Stimulated activated CD4-positive, alpha-beta T cell treated with anti-CD3 and anti-CD28 coated beads, TNF-alpha, amount 100 ng/mL, for 1 hour (primary cell): ENCODE measurements around the gene FCGBP.
"Not testable (repeated sequence)": the region's sequence is repeated elsewhere in the genome, so short reads cannot be mapped to it uniquely, and the experiment has no call there.

ENCODE experiments used
- DNase-seq, 3 donors: peaks; one replicate each; pipeline ENCODE4 v3.0.0-alpha.2; 2020; ENCODE audit warnings: low read depth in 3 of 3, low spot score in 1 of 3

FCGBP gene

DNA sequence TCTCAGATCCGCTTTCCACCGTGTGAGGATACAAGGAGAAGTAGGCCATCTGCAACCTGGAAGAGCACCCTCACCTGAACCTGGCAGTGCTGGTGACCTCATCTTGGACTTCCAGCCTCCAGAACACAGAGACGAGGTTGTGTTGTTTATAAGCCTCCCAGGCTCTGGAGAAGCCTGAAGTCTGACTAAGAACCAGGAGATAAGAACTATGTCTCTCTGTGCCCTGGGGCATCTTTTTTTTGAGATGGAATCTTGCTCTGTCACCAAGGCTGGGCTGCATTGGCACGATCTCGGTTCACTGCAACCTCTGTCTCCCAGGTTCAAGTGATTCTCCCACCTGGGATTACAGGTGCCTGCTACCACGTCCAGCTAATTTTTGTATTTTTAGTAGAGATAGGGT, 14.5 kb downstream of the FCGBP start:
- no peak for DNase-seq

DNA sequence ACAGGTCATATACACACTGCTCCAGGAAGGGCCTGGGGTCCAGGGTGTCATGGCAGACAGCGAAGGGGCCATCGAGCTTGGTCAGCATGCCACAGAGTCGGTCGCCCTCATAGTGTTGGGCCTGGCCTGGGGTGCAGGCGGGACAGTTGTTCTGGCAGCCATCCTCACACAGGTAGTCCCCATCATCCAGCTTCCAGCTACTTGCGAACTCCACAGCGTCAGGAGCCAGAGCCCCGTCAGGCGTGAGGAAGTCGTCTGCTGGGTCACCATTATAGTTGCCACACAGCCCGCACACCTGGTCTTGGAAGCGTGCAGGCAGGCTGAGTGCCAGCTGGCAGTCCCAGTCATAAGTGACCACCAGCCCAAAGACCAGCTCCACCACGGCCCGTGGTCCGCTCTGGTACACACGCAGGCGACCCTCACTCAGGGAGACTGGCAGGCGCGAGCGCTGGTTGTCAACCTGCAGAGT, 16.2 kb downstream of the FCGBP start:
- no peak for DNase-seq

DNA sequence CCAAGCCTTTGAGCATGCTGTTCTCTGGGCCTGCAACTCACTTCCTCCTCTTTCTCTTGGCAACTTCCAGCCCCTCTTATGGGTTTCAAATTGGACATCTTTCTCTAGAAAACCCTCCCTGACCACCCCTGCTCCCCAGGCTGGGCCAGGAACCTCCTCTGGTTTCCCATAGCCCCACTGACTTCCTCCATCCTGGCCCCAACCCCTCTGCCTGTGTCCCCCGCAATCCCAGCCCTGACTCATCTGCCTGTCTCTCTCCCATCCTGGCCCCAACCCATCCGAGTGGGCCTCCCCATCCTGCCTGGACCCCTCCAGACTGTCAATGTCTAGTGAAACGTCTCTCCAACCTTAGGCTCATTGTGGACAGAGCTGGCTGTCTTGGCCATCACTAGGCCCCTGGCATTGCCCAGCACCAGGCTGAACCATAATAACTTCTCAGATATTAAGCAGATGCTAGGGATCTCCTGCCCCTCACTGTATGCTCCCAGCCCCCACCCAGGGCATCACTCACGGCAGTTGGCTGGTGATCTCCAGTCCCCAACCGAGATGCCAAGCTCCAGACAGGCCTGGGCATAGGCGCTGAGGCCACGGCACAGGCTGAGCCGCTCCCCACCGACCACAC, 16.8 kb downstream of the FCGBP start:
- no peak for DNase-seq

DNA sequence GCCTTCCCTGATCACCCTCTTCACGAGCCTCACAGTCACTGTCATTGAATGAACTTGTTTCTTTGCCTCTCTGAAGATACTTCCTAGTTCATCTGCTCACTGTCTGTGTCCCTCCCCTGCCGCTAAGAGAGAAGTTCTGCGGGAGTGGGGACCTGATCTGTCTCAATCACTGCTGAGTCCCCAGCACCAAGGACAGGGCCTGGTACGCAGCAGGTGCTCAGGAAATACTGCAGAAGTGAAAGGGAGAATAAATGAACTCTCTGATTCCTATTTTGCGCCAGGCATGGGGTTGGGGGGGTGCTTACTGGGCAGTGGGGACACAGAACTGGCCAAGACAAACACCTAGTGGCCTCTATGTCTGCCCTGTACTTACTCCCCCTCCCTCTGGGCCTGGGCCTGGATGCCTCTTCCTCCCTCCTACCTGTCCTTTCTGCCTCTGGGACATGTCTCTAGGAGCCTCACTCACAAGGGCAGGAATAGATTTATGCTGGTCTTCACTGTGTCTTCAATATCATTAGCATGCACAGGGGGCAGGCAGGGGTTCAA, 17.5 kb downstream of the FCGBP start:
- DNase-seq, result no peak

DNA sequence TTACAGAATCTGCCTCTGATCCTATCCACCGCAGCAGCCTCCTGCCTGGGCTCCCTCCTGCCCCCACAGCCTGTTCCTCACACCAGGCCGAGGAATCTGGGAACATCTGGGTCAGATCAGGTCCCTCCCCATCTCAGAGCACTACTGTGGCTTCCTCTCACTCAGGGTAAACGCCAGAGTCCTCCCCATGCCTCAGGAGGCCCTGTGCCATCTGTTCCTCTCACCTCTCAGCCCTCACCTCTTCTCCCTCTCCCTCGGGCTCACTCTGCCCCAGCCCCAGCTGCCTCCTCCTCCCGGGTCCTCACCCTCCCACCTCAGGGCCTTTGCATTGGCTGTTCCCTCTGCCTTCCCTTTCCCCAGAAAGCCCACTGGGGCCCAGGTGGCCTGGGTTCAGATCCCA, 18.2 kb downstream of the FCGBP start:
- no peak for DNase-seq

DNA sequence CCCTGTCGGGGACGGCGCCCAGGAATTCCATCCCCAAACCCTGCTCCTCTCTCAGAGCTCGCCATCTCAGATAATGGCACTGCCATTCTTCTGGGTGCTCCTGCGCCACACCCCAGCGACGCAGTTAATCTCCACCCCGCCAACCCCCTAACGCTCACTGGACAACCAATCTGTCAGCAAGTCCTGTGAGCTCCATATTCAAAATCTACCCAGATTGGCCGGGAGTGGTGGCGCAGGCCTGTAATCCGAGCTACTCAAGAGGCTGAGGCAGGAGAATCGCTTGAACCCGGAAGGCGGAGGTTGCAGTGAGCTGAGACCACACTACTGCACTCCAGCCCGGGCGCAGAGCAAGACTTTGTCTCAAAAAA, 18.6 kb downstream of the FCGBP start:
- no peak for DNase-seq

DNA sequence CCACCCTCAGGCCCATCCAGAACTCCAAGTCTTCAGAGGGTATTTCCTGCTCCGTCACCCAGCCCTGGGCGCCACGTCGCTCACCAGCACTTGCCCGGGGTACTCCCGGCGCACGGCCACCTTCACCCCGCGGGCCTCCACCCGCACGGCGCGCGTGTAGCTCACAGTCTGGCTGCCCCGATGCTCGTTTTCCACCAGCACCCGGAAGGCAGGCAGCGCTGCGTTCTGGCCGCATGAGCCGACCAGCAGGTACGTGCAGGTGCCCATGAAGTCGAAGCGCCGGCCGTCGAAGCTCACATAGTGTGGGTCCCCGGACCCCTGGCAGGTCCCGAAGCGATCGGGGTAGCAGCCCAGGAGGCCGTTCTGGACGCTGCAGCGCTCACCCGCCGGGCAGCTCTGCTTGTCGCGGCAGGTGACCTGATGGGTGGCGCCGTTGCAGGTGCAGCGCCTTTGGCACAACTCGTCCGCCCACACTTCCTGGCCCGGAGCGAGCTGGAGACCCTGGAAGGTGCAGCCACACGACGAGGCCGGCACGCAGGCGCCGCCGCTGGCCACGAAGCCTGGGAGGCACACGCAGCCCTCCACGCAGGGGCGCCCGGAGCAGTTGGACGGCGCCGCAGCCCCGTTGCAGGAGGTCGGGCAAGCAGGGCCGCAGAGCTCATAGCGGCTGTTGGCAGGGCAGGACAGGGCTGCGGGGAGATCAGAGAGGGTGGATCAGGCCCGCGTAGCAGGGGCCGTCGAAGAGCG, 19.2 kb downstream of the FCGBP start:
- no peak for DNase-seq

DNA sequence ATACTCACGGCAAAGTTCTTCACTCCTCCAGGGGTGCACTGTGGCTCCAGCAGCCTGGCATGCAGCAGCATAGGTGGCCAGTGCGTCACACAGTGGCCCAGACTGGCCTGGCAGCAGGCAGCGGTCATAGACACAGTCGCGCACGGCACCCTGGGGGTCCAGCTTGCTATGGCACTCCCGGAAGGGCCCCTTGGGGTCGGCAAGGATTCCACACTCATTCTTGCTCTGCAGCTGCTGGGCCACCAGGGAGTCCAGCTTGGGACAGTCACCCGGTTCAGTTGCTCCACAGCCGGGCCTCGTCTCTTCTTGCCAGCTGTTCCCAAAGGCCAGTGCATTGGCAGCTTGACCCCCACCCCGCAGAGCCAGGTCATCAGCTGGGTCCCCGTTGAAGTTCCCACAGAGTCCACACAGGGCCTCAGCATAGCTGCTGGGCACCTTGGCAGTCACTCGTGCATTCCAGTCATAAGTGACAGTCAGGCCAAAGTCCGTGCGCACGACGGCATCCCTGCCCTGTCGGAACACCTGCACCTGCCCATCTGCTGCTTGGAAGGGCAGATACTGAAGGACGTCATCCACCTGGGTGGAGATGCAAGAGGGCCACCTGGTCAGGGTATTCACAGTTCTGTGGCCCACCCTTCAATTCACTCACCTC, 20.6 kb downstream of the FCGBP start:
- DNase-seq, result no peak

DNA sequence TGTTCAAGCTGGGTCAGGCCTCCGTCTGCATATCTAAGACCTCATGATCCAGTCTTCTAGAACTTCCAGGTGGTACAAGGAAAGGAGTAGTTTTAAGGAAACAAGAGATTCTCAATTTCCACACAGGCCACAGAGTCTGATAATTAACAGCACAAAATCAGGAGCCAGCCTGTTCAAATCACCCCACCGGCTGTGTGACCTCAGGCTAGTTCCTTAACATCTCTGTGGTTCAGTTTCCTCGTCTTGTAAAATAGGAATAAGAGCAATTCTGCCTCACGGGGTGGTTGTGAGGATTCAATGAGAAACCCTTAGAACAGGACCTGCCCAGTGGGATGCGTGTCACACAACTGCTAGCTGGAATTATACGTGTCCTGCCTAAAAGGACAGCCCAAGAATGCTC, 25.6 kb downstream of the FCGBP start:
- no peak for DNase-seq

DNA sequence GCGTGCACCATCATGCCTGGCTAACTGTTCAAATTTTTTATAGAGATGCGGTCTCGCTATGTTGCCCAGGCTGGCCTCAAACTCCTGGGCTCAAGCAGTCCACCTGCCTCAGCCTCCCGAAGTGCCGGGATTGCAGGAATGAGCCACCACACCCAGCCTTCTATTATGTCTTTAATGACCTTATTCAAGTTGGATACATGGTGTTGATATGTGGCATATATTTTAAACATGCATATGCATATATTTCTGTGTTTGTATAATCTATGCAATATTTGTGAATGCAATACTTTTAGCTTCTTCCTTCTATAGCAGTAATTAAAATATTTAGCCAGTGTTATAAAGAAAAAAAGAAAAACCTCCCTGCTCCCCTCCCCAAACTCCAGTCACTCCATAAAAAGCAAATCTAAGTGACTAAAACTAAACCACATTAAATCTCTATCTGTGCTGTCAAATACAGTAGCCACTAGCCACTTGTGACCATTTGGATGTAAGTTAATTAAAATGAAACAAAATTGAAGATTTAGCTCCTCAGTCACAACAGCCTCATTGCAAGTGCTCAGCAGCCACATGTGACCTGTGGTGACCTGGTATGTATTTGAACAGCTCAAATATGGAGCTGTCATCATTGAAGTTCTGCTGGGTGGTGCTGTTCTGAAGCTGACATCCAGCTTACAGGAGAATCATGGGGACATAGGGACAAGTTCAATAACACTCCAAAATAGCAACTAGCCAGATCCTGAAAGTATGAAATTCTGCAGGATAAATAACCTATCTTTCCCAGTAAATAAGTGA, 27.4 kb downstream of the FCGBP start:
- no peak for DNase-seq

DNA sequence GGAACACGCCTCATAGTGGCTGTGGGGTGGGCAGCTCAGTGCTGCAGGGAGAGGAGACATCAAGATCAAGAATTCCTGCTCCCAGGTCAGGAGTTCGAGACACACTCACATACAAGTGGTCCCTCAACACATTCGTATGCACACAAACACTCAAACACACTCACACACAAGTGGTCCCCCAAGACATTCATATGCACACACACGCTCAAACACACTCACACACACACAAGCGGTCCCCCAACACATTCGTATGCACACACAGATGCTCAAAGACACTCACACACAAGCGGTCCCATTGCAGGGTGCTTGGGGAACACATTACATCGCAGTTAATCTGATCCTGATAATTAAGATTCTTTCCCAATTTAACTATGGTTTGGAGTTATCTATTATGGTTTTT, 28.2 kb downstream of the FCGBP start:
- DNase-seq, result no peak

DNA sequence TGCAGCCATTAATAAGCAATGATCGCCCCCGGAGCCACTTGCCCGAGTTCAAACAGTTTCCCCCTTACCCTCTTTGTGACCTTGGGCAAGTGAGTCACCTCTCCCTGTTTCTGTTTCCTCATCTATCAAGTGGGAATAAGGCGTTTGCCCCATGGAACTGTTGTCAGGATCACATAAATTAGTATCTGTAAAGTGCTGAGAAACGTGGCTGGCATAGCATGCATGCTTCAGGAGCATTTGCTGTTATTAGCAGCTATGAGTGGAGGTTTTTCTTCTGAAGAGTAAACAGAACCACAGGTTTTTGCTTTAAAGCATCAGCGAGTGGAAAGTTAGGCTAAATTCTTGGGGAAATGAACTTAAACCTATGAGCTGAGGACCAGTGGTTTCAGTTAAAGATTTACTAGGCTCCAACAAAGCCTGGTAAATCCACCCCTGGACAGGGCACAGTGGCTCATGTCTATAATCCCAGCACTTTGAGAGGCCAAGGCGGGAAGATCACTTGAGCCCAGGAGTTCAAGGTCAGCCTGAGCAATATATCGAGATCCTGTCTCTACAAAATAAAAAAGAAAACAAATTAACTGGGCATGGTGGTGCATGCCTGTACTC, 30.8 kb downstream of the FCGBP start:
- DNase-seq, result not testable (repeated sequence)

DNA sequence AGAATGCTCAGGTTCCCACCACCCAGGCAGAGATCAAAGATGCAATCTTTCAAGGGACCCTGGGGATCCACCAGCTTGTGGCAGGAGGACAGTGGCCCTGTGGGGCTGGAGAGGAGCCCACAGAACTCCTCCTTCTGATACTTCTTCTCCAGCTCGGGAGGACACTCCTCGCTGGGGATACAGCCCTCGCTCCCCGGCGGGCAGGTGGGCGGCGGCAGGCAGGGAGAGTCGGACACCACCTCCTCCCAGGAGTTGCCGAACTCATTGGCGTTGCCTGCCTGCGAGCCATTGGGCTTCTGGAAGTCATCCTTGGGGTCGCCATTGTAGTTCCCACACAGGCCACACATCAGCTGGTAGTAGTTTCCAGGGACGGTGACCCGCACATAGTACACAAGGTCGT, 32.1 kb downstream of the FCGBP start:
- not testable (repeated sequence) for DNase-seq

DNA sequence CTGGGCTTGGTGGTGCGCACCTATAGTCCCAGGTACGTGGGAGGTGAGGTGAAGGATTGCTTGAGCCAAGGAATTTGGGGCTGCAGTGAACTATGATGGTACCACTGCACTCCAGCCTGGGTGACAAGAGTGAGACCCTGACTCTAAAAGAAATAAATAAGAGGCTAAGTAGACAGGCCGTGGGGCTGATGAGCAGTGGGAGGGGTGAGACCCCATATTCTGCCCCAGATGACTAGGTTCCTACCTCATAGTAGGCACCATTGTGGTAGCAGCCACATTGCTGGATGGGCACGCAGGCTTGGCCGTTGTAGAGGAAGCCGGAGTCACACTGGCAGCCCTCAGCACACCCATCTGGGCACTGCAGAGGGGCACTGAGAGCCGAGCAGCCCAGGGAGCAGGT, 32.8 kb downstream of the FCGBP start:
- DNase-seq, result not testable (repeated sequence)

DNA sequence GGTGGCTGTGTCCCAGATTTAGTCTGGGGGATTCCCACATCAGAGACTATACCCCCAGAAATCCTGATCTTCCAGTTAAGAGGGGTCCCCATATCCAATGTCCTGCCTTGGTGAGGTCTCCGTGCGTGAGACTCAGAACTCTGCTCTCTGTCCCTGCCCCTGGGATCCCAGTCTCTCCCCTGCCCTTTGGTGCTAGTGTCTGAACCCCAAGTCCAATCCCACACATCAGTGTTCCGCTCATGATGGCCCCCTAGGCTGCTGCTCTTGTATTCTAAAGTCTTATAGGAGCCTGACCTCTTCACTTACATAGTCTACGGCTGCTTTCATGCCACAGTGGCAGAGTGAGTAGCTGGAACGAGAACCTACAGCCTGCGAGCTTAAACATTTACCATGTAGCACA, 35.6 kb downstream of the FCGBP start:
- DNase-seq, result not testable (repeated sequence)

DNA sequence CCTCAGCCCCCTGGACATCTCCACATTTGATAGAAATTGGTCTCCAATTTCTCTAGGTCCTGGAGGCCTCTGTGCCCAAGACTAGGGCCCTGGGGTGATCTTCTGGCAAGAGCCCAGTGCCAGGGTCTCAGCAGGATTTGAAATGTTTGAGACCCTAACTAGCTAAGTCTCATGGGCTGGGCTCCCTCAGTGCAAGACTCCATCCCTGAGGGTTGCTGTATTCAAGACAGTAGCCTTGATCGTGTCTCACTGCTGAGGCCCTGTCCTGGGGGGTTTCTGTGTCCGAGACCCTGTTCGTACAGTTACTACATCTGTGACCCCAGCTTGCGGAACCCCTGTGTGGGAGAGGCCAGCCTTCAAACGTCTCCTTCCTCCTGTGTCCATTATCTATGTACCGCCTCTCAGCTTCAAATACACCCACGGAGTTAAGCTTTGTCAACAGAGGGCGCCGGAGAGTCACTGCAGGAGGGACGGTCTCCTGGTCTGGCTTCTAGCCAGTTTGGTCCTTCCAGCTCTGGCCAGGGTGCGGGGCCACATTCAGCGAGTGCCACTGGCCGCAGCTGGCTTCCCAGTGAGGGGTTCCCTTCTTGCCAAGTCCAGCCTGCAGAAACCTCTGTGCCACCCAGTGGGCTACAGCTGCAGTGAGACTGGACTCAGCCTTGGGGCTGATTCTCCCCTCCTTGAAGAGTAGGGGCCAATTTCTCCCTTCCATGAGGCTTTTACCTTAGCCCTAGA, 36.8 kb downstream of the FCGBP start:
- DNase-seq, result peak in 1 of 3 donors; percentile 25

DNA sequence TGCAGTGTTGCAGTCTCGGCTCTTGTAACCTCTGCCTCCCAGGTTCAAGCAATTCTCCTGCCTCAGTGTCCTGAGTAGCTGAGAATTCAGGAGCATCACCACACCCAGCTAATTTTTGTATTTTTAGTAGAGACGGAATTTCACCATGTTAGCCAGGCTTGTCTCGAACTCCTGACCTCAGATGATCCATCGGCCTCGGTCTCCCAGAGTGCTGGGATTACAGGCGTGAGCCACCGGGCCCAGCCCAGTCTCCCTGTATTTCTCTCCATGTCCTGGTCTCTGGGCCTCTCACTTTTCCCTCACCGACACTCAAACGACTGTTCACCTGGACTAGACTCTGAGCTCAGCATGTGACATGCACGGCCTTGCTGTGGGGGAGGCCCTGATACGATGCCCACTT, 39.3 kb downstream of the FCGBP start:
- not testable (repeated sequence) for DNase-seq

DNA sequence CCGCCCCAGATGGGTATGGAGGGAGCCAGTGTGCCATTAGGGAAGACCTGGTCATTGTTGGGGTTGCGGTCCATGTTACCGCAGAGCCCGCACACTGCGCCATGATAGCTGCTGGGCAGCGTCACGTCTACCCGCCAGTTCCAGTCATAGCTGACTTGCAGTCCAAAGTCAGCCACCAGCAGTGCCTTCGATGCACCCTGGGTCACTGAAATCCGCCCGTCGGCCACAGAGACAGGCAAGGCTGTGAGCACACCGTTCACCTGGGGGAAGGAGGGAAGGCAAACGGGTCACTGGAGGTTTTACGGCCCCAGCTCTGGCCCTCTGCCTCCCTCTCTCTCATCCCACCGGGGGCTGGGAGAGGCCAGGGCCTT, 40.2 kb downstream of the FCGBP start:
- DNase-seq, result not testable (repeated sequence)

DNA sequence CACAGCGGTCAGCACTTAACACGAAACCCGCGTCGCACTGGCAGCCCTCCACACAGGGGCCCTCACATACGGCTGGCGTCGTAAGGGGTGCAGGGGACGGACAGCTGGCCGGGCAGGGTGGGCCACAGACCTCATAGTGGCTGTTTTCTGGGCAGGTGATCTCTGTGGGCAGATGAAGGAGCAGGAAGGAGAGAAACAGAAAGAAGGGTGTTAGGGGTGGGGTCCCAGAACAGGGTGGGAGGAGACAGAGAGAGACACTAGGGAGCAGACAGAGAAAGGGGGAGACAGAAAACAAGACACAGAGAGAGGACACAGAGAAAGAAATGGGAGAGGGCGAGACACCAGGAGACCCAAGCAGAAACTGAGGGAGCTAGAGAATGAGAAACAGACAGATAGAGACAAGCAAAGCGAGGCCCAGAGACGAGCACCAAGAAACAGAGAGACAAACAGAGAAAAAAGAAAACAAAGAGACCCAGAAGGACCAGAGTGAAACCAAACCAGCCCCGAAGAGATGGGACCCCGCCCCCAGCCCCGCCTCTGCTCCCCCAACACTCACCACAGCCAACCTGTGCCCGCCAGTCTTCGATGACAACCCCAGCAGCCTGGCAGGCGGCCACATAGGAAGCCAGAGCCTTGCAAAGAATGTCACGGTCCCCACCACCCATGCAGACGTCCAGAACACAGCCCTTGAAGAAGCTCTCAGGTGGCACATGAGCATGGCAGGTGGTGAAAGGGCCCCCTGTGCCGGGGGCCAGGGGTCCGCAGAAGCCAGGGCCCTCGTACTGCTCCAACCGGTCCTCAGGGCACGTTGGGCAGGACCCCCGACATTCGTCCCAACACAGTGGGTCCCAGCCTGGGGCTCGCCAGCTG, 40.8 kb downstream of the FCGBP start:
- DNase-seq, result peak in 1 of 3 donors; percentile 23
